Myocyte (in vitro differentiated cells): ENCODE results near the gene KCNH1. TPM values are rescaled to one million over a fixed set of nuclear protein-coding genes. Genes with fewer than 3 reads are reported as not detected.

Experiments
- DNase-seq: peaks from one replicate; pipeline ENCODE4 v3.0.0-alpha.2; 2012; ENCODE audit warnings: low read depth
- total RNA-seq: library from RNA; depleted of rRNA; stranded (reverse); fragments of >200 nt; gene quantifications from 2 replicates; pipeline ENCODE4 v1.2.3, GENCODE V29; 2014

Gene KCNH1
- total RNA-seq, 1 donor from 2014 or later = 10.3 TPM

DNA sequence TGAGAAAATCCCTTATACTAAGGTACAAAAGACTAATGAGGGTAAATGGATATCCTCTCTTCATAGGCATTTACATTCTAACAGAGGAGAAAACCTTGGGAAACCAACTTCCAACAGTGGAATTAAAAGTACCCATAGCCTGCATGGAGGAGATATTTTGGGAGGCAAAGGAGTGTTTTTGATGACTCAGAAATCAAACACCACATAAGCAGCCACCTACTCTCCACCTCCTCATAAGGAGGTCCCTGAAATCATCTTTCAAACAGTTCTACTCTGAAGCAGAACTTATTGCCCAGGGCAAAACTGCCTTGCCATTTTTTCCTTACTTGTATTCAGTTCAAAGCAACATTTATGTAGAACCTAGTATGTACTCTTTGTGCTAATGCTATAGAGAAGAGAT is 211.3 kb downstream of the KCNH1 start:
- DNase-seq = no peak

DNA sequence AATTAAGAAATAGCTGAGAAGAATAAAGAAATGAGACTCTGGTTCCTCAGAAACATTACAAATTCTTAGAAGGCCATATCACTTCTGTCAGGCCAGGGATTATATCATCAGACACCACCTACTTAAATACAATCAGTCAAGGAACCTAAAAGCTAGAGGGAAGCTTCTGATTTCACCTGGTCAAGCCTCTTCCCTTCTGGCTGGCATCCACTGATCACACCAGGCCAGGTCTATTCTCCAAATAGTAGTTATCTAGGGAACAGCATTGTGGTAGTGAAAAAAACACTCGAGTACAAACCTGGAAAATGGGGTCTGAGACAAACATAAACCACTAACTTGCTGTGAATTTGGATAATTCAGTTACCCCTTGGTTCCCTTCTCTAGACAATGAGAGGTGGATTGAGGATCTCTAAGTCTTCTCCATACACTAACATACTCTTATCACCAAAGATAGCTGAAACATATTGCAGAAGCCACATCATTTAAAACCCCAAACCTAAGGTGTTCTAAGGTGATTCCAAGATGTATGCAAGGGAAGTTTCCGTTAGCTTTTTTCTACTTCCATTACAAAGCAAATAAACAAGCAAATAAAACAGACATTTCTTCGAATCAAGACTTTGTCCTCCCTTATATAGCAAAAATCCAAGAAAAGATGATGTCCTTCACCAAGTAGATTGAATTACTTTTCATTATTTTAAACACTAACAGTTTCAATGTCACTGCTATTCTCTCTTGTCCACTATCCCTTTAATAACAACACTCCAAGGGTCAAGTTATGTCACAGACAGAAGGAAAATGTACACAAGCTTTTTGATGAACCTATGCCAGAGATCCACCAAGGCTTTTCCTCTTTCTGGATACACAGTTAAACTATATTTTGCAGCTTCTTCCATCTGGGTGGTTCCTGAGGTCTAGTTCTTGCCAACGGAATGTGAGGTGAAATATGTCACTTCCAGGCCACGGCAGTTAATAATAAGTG is 212.9 kb downstream of the KCNH1 start:
- no peak for DNase-seq

DNA sequence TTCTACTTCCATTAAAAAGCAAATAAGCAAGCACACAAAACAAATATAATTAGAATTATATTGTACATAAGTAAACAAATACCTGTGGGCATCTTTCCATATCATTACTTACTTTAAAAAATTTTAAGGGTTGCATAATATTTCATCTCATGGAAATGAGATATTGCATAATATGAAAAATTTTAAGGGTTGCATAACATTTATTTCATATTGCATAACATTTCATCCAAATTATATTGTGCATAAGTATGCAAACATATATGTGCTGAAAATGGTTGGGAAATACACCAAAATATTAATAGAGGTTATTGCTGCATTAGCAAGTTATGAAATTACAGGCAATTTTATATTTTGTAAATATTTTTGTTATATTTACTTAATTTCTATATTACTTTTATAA is 213.7 kb downstream of the KCNH1 start:
- no peak for DNase-seq

DNA sequence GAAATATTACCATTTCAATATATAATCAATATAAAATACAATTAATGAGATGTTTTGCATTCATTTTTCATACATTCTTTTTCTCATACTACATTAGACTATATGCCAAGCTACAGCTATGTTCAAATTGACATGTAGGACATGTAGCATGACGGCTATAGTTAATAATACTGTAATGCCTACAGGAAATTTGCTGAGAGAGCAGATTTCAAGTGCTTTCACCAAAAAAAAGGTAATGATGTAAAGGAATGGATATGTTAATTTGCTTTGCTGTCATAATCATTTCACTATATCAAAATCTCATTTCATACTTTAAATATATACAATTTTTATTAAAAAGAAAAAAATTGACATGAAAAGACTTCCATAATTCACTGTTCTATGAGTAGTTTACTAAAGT is 215.1 kb downstream of the KCNH1 start:
- DNase-seq = no peak

- no peak for DNase-seq
Observed at GRCh38 chr1:210917560-210918169, 216.3 kb downstream of the KCNH1 start.

DNA sequence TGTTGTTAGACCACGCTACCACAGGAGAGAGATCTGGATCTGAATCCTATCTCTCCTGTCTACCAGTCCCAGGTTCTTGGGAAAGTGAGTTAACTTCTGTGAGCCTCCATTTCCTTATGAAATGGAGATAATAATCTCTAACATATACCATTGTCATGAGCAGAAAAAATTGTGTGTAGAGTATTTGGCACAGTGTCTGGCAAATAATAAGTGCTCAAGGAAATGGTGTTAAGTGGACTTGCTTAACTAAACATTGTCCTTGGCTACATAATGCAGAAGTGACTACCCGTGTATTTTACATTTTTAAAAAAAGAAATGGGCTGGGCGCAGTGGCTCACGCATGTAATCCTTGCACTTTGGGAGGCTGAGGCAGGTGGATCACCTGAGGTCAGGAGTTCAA is 217.4 kb downstream of the KCNH1 start:
- no peak for DNase-seq

DNA sequence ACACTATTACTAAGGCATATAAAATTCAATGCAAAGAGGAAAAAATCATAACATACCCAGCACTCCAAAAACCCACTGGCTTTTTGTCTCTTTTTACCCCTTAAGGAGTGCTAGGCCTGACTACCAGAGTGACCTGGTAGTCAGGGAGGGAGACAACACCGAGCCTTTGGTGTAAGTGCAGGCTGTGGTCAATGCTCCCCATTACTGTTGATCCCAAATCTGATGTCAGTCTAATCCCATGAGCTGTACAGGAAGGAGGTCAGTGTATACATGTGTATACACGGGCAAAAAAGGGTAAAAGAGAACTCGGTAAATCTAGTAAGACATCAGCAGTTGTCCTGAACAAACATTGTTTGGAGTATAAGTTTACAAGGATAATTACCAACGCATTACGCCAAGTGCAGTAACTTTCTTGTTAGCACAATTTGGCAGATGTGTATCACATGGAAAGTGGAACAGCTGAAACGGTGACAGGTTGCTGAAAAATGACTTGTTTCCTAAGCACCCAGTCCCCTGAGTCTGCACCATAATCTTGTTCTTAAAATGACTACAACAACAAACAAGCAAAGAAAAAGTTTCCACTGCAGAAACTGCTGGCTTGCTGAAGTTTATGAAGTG is 217.9 kb downstream of the KCNH1 start:
- peak; percentile 55 for DNase-seq

DNA sequence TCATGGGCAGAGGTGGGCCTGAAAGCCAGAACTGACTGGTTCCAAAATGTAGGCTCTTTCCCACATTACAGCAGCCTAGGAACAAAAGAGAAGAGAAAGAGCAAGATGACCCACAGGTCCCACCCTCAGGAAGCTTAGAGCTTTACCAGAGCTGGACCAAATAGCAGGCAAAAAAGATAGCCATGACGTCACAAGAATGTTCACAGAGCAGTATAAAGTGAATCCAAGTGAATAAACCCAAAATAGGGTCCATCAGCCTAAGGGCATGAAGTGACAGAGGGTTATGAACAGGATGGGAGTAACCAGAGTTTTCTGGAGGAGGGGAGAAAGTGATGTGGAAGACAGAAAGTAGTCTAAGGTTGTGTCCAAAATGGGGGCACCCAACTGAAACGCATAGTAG is 221.2 kb downstream of the KCNH1 start:
- no peak for DNase-seq

- DNase-seq = no peak
Observed at GRCh38 chr1:210910020-210910575, 223.8 kb downstream of the KCNH1 start.

GRCh38 chr1:210908791-210909190 is 225.2 kb downstream of the KCNH1 start:
- no peak for DNase-seq

GRCh38 chr1:210908257-210908656 is 225.7 kb downstream of the KCNH1 start:
- no peak for DNase-seq

DNA sequence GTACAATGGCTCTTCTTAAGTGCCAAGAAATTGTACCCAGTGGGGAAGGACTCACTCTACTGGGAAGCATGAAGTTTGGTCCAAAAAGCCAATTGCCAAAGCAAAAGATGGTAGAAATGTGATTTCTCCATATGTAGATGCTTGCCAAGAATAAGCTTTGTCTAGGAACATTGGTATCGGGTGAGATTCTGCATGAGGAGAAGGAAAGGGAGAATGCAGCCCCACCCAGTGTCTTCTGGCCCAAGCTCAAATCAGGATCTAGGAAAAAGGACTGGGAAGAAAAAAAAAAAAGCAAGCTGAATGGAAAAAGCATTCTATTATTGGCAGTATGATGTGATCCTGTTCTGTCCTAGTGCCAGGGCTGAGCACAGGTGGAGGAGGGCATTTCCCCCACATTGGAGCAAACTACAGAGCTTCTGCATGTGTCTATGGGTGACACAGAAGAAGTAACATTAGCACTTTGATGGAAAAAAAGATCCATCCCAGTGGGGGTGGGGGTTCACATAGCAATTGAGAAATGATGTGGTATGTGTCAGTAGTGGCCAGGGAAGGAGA is 226.6 kb downstream of the KCNH1 start:
- DNase-seq = peak; percentile 65

DNA sequence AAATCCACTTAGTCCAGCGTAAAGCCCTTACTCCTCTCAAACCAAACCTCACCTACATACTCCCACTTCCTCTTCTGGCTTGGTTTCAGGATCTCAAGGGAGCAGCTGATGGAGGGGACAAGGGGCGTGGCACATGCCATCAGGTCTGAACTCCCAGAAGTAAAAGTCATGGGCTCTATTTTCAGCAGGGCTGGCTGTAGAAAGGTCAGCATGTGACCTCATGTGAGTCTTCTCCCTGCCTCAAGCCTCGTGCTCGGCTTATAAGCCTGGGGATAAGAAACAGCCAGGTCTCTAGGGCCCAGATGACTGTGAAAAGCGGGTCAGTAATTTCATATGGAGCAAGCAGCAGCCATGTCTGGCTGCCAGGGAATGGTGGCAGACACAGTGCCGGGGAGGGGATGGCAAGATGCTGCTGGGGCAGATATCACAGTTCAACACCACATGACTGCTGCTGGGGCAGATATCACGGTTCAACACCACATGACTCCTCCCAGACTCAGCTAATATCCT is 227.9 kb downstream of the KCNH1 start:
- DNase-seq = peak; percentile 88

- no peak for DNase-seq
Observed at GRCh38 chr1:210905365-210905904, 228.5 kb downstream of the KCNH1 start.

DNA sequence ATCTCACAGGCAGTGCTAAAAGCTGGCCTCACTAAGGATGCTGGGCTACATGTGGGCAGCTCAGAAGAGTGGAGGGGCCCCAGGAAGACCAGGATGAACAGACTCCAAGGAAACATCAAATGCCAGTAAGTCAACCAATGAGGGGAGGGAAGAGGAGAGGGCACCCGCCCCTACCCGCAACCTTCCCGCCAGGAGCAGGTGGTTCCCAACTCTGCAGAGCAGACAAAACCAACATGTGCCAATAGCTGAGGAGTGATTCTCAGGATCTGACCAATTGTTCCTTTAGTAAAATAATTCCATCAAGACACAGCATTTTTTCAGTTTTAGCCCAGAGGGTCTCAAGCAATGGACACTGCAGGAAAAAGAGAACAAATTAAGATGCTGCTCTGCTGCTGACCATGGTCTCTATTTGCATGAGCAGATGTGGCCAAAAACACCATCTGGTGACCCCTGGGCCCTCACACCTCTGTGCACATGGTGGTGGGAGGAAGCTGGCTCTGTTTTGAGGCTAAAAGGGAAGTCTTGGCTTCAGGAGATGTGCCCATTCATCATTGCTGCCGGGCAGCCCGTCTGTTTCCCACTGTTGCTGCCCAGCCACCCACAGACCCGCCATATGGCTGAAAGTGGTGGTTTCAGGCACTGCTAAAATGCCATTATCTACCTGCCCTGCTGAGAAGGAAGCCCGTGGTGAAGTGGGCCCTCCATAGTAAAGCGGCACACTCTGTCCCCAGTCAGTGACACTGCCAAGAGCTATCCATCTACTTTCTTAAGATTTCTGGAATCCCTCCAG is 231.8 kb downstream of the KCNH1 start:
- no peak for DNase-seq

DNA sequence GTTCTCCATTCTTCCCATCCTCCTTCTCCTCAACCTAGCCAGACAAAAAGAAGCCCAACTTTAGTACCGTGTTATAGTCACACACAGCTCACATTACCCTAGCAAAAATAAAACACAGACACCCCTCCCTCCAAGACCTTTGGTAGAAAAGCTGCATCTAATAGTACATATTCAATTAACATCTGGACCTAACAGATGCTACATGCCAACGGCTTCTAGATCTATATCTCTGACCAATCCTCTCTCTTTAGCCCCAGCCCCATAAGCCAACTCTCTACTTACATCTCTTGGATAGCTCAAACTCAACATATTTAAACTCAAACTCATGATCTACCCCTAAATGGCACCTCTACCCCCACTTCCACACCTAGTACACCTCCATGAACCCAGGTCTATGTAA is 233.1 kb downstream of the KCNH1 start:
- DNase-seq = no peak

- no peak for DNase-seq
Observed at GRCh38 chr1:210900079-210900478, 233.9 kb downstream of the KCNH1 start.

DNA sequence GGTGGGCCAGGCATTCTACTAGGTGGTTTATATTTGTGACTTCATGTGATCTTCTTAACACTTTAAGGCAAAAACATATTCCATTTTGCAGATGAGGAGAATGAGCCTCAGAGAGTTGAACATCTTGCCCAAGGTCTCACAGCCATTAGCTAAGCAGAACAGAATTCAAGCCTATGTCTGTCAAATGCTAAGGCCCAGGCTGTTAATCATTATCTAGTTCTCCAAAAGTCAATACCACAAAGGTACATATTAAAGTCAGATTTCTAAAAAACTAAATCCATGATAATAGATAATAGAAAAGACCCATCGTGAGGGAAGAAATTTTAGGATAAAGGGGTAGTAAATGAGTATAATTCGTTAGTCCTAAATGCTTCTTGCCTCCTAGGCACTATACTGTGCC is 234.3 kb downstream of the KCNH1 start:
- DNase-seq = no peak

DNA sequence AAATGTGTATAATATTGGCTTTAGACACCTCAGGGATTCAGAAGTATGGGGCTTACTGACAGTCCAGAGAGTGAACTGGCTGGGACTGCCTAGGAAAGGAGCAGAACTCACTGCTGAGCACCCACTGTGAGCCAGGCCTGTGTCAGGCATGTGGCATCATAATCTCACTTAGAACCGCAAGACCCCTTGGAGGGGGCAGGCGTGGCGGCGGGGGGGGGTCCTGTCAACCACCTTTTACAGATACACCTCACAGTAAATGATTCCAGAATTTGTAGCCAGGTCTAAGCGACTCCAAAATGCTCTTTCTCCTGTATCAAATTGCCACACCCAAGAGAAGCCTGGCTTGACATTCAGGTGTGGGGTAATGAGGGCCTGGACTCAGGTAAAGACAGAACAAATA is 235.5 kb downstream of the KCNH1 start:
- DNase-seq = no peak

GRCh38 chr1:210883821-210884220 is 250.1 kb downstream of the KCNH1 start:
- peak; percentile 76 for DNase-seq
